HEK293 (cell line): ENCODE results near the gene DAND5.

Experiments
- IKZF3 ChIP-seq: fragments of 450-650 bp; IDR thresholded peaks from 2 replicates; pipeline ENCODE4 v1.5.0; 2018; ENCODE audit warnings: missing biosample characterization, mild to moderate bottlenecking, missing genetic modification characterization, moderate library complexity
- INSM2 ChIP-seq: fragments of 450-650 bp; formaldehyde crosslinking; IDR thresholded peaks from 2 replicates; pipeline ENCODE4 v1.5.1; 2016; ENCODE audit warnings: missing biosample characterization, missing genetic modification characterization
- KLF1 ChIP-seq: fragments of 450-650 bp; formaldehyde crosslinking; IDR thresholded peaks from 2 replicates; pipeline ENCODE4 v1.5.1; 2016; ENCODE audit warnings: missing biosample characterization, missing genetic modification characterization
- KLF9 ChIP-seq: fragments of 450-650 bp; formaldehyde crosslinking; IDR thresholded peaks from 2 replicates; pipeline ENCODE4 v1.5.1; 2016; ENCODE audit warnings: missing biosample characterization, missing genetic modification characterization, low read depth
- MEIS1 ChIP-seq: sonication (generic); formaldehyde crosslinking; IDR thresholded peaks from 2 replicates; pipeline ENCODE4 v1.8.1; 2022; ENCODE audit warnings: missing genetic modification reagents, mild to moderate bottlenecking, borderline replicate concordance
- REPIN1 ChIP-seq: fragments of 450-650 bp; formaldehyde crosslinking; IDR thresholded peaks from 2 replicates; pipeline ENCODE4 v1.5.1; 2017; ENCODE audit warnings: missing biosample characterization, missing genetic modification characterization, low read depth
- SETDB1 ChIP-seq: IDR thresholded peaks from one replicate; pipeline ENCODE4 v1.6.1; 2017; ENCODE audit warnings: mild to moderate bottlenecking, low read length, moderate library complexity, mixed read lengths; ENCODE audit not compliant: insufficient read length
- YY1 ChIP-seq: fragments of 450-650 bp; formaldehyde crosslinking; IDR thresholded peaks from 2 replicates; pipeline ENCODE4 v1.5.1; 2018; ENCODE audit warnings: missing biosample characterization, missing genetic modification characterization
- ZBTB1 ChIP-seq: fragments of 450-650 bp; formaldehyde crosslinking; IDR thresholded peaks from 2 replicates; pipeline ENCODE4 v1.5.1; 2016; ENCODE audit warnings: missing biosample characterization, missing genetic modification characterization
- ZBTB7A ChIP-seq: fragments of 450-650 bp; formaldehyde crosslinking; IDR thresholded peaks from 2 replicates; pipeline ENCODE4 v1.5.1; 2016; ENCODE audit warnings: low read depth, missing biosample characterization, missing genetic modification characterization
- ZNF114 ChIP-seq: fragments of 450-650 bp; formaldehyde crosslinking; IDR thresholded peaks from 2 replicates; pipeline ENCODE4 v1.5.0; 2017; ENCODE audit warnings: missing biosample characterization, missing genetic modification characterization
- ZNF133 ChIP-seq: fragments of 450-650 bp; formaldehyde crosslinking; IDR thresholded peaks from 2 replicates; pipeline ENCODE4 v1.5.1; 2016; ENCODE audit warnings: missing biosample characterization, missing genetic modification characterization
- ZNF155 ChIP-seq: fragments of 450-650 bp; formaldehyde crosslinking; IDR thresholded peaks from 2 replicates; pipeline ENCODE4 v1.5.1; 2016; ENCODE audit warnings: missing biosample characterization, missing genetic modification characterization
- ZNF169 ChIP-seq: fragments of 450-650 bp; formaldehyde crosslinking; IDR thresholded peaks from 2 replicates; pipeline ENCODE4 v1.5.1; 2016; ENCODE audit warnings: missing biosample characterization, missing genetic modification characterization
- ZNF280D ChIP-seq: fragments of 450-650 bp; formaldehyde crosslinking; IDR thresholded peaks from 2 replicates; pipeline ENCODE4 v1.5.1; 2016; ENCODE audit warnings: missing biosample characterization, missing genetic modification characterization
- ZNF362 ChIP-seq: fragments of 450-650 bp; formaldehyde crosslinking; IDR thresholded peaks from 2 replicates; pipeline ENCODE4 v1.5.1; 2016; ENCODE audit warnings: missing biosample characterization, missing genetic modification characterization
- ZNF37A ChIP-seq: fragments of 450-650 bp; IDR thresholded peaks from 2 replicates; pipeline ENCODE4 v1.5.1; 2018; ENCODE audit warnings: missing biosample characterization, missing genetic modification characterization
- ZNF394 ChIP-seq: fragments of 450-650 bp; formaldehyde crosslinking; IDR thresholded peaks from 2 replicates; pipeline ENCODE4 v1.5.1; 2016; ENCODE audit warnings: missing biosample characterization, missing genetic modification characterization, mild to moderate bottlenecking, moderate library complexity, borderline replicate concordance
- ZNF426 ChIP-seq: fragments of 450-650 bp; formaldehyde crosslinking; IDR thresholded peaks from 2 replicates; pipeline ENCODE4 v1.5.1; 2017; ENCODE audit warnings: missing biosample characterization, missing genetic modification characterization, mild to moderate bottlenecking, inconsistent platforms, moderate library complexity
- ZNF510 ChIP-seq: fragments of 450-650 bp; formaldehyde crosslinking; IDR thresholded peaks from 2 replicates; pipeline ENCODE4 v1.5.1; 2018; ENCODE audit warnings: mild to moderate bottlenecking, missing genetic modification characterization, missing biosample characterization; ENCODE audit not compliant: insufficient replicate concordance
- ZNF530 ChIP-seq: fragments of 450-650 bp; formaldehyde crosslinking; IDR thresholded peaks from 2 replicates; pipeline ENCODE4 v1.5.1; 2016; ENCODE audit warnings: low read depth, missing biosample characterization, missing genetic modification characterization
- ZNF560 ChIP-seq: fragments of 450-650 bp; formaldehyde crosslinking; IDR thresholded peaks from 2 replicates; pipeline ENCODE4 v1.5.1; 2017; ENCODE audit warnings: missing biosample characterization, missing genetic modification characterization, borderline replicate concordance
- ZNF561 ChIP-seq: fragments of 450-650 bp; IDR thresholded peaks from 2 replicates; pipeline ENCODE4 v1.5.1; 2018; ENCODE audit warnings: missing biosample characterization, missing genetic modification characterization, borderline replicate concordance
- ZNF571 ChIP-seq: fragments of 450-650 bp; formaldehyde crosslinking; IDR thresholded peaks from 2 replicates; pipeline ENCODE4 v1.5.0; 2017; ENCODE audit warnings: missing biosample characterization, missing genetic modification characterization
- ZNF747 ChIP-seq: fragments of 450-650 bp; formaldehyde crosslinking; IDR thresholded peaks from 2 replicates; pipeline ENCODE4 v1.5.1; 2016; ENCODE audit warnings: missing biosample characterization, missing genetic modification characterization
- ZNF76 ChIP-seq: fragments of 450-650 bp; formaldehyde crosslinking; IDR thresholded peaks from 2 replicates; pipeline ENCODE4; 2016; ENCODE audit warnings: low read depth, missing biosample characterization, missing genetic modification characterization, borderline replicate concordance
- ZNF785 ChIP-seq: fragments of 450-650 bp; formaldehyde crosslinking; IDR thresholded peaks from 2 replicates; pipeline ENCODE4 v1.5.1; 2016; ENCODE audit warnings: missing biosample characterization, missing genetic modification characterization
- ZNF791 ChIP-seq: fragments of 450-650 bp; formaldehyde crosslinking; IDR thresholded peaks from 2 replicates; pipeline ENCODE4 v1.5.1; 2016; ENCODE audit warnings: missing biosample characterization, missing genetic modification characterization
- ZNF792 ChIP-seq: fragments of 450-650 bp; formaldehyde crosslinking; IDR thresholded peaks from 2 replicates; pipeline ENCODE4 v1.5.1; 2016; ENCODE audit warnings: missing biosample characterization, missing genetic modification characterization
- ZSCAN16 ChIP-seq: fragments of 450-650 bp; formaldehyde crosslinking; IDR thresholded peaks from 2 replicates; pipeline ENCODE4 v1.5.1; 2016; ENCODE audit warnings: missing biosample characterization, missing genetic modification characterization
- TF ChIP-seq, protein P1 (sequence below): fragments of 450-650 bp; formaldehyde crosslinking; IDR thresholded peaks from 2 replicates; pipeline ENCODE4 v1.5.0; 2017; ENCODE audit warnings: missing biosample characterization, missing genetic modification characterization, borderline replicate concordance

DAND5 gene

GRCh38 chr19:12983542-12984142 is 14.3 kb downstream of the DAND5 start (continued):
- TF ChIP-seq MEIS1 (CRISPR knock-in tag): no peak
- no peak for TF ChIP-seq ZNF114
- TF ChIP-seq ZNF792 (tag by site-specific recombination): no peak
- TF ChIP-seq ZNF791 (tag by site-specific recombination): 0 out of 2 replicates have a peak, but pooled peaks have one; percentile 24
- no peak for TF ChIP-seq IKZF3 (tag by site-specific recombination)
- no peak for TF ChIP-seq ZNF571 (tag by site-specific recombination)
- TF ChIP-seq ZSCAN16: no peak
- no peak for TF ChIP-seq ZNF280D
- TF ChIP-seq ZBTB7A (tag by site-specific recombination): peak; percentile 69; the same call in 1 of the 2 replicates
- no peak; the same call in 1 of the 2 replicates for TF ChIP-seq ZNF394
- no peak for TF ChIP-seq ZNF561 (tag by site-specific recombination)
- peak; percentile 30 for TF ChIP-seq KLF1 (tag by site-specific recombination)
- TF ChIP-seq ZNF785 (tag by site-specific recombination): 0 out of 2 replicates have a peak, but pooled peaks have one; percentile 28
- TF ChIP-seq SETDB1: no peak
- no peak for TF ChIP-seq ZNF560 (tag by site-specific recombination)
- TF ChIP-seq ZNF362 (tag by site-specific recombination): no peak
- TF ChIP-seq KLF9 (tag by site-specific recombination): 0 out of 2 replicates have a peak, but pooled peaks have one; percentile 47
- no peak for TF ChIP-seq ZNF510 (tag by site-specific recombination)
- TF ChIP-seq ZBTB1: no peak
- TF ChIP-seq ZNF76: no peak; the same call in 1 of the 2 replicates
- no peak for TF ChIP-seq ZNF747 (tag by site-specific recombination)
- TF ChIP-seq, protein P1, sequence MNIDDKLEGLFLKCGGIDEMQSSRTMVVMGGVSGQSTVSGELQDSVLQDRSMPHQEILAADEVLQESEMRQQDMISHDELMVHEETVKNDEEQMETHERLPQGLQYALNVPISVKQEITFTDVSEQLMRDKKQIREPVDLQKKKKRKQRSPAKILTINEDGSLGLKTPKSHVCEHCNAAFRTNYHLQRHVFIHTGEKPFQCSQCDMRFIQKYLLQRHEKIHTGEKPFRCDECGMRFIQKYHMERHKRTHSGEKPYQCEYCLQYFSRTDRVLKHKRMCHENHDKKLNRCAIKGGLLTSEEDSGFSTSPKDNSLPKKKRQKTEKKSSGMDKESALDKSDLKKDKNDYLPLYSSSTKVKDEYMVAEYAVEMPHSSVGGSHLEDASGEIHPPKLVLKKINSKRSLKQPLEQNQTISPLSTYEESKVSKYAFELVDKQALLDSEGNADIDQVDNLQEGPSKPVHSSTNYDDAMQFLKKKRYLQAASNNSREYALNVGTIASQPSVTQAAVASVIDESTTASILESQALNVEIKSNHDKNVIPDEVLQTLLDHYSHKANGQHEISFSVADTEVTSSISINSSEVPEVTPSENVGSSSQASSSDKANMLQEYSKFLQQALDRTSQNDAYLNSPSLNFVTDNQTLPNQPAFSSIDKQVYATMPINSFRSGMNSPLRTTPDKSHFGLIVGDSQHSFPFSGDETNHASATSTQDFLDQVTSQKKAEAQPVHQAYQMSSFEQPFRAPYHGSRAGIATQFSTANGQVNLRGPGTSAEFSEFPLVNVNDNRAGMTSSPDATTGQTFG: no peak
- TF ChIP-seq ZNF37A (tag by site-specific recombination): no peak
- TF ChIP-seq INSM2 (tag by site-specific recombination): peak; percentile 48; the same call in 1 of the 2 replicates
- no peak for TF ChIP-seq ZNF530 (tag by site-specific recombination)
- no peak for TF ChIP-seq ZNF169 (tag by site-specific recombination)
- TF ChIP-seq YY1 (tag by site-specific recombination): no peak
- no peak for TF ChIP-seq ZNF155 (tag by site-specific recombination)
- no peak for TF ChIP-seq ZNF426 (tag by site-specific recombination)
- no peak for TF ChIP-seq REPIN1 (tag by site-specific recombination)
- TF ChIP-seq ZNF133 (tag by site-specific recombination): no peak
